Measurements from ENCODE around the gene CYP46A1.

CYP46A1 gene

DNA sequence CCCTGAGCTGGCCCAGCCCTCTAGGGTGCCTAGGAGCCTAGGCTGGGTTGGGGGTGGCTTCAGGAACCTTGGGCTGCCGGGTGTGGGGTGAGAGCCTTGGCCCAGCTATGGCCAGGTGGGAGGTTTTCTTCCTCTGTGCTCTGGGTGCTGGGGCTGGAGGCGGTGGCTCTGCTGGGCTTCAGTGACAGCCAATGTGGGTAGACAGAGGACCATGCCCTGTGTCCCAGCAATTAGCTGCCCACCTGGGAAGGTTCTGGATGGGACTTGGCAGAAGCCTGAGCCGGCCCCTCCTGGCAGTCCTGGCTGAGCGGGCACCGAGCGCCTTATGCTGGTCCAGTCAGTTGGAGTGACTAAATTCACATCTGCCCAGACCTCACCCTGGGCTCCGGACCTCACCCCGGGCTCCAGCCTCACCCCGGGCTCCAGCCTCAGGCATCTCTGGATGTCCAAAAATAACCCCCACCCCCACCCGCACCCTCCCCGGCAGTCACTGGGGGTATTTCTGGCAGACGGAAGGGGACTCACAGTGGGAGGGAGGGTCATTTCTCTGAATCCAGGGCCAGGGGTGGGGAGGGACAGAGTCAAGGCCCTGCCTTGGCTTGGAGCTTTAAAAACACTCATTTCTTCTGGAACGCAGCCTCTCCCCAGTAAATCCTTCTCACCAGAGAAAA lies 46.9 kb downstream of the CYP46A1 start:
- Histone ChIP-seq H3K36me3 (ENCODE audit: insufficient read depth, low read length) (no peaks in the 10 kb centered on the region), H3K4me1 (ENCODE audit: control insufficient read depth, insufficient read depth, low read length) (peaks cover 4% of the 10 kb centered on the region), H3K4me2 (ENCODE audit: low read length) (no peak overlapping the region), H3K9me3 (replicated peaks; ENCODE audit: low read length) (no peaks in the 10 kb centered on the region), H3K27me3 (ENCODE audit: control insufficient read depth, insufficient read depth, low read length) (peaks cover 3% of the 10 kb centered on the region), H3K9ac (ENCODE audit: low read depth, low read length) (no peak overlapping the region), H3K4me3 (ENCODE audit: low read length) (no peak overlapping the region)

DNA sequence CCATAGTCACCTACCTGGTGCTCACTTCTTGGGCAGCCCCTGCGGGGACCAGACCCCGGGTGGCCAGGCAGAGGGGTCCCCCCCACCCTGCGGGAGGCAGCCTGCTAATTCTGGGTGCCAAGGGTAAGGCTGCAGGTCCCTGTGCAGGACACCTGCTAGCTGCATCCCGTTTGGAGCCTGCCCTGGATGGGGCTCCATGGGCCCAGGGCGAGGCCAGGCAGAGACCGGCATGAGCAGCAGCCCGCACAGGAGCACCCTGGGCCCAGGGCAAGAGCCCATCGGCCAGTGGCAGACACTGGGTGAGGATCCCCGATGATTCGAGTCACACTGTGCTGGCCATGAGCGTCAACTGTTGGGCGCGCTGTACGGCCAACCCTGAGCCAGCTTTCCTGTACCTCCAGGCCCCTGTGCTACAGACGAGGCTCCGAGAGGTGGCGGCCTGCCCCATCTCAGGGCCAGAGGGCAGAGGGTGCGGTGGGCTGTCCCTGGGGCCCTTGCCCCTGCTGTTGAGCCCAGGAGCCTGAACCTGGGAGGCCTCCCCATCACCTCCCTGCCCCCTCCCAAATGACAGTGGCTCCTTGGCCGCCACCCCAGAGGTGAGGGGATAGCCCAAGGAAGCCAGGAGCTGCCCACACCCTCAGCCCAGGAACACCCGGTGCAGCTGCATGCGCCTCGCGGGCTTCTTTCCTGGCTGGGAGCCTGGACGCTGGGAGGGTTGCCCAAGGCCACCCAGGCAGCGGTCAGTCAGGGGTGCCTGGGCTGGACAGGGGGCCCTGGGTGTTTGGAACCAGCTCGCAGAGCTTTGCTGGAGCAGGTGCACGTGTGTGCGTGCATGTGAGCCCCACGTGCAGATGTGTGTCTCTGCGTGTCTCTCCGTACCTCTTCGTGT lies 47.7 kb downstream of the CYP46A1 start:
- no peak overlapping the region for H3K9ac ChIP-seq (ENCODE audit: low read depth, low read length)
- H3K9me3 ChIP-seq (replicated peaks; ENCODE audit: low read length) = no peaks in the 10 kb centered on the region
- H3K4me3 ChIP-seq (ENCODE audit: low read length) = no peak overlapping the region
- H3K36me3 ChIP-seq (ENCODE audit: insufficient read depth, low read length) = no peaks in the 10 kb centered on the region
- no peak overlapping the region for H3K4me2 ChIP-seq (ENCODE audit: low read length)
- H3K27me3 ChIP-seq (ENCODE audit: control insufficient read depth, insufficient read depth, low read length) = no peaks in the 10 kb centered on the region
- peaks cover 6% of the 10 kb centered on the region for H3K4me1 ChIP-seq (ENCODE audit: control insufficient read depth, insufficient read depth, low read length)

DNA sequence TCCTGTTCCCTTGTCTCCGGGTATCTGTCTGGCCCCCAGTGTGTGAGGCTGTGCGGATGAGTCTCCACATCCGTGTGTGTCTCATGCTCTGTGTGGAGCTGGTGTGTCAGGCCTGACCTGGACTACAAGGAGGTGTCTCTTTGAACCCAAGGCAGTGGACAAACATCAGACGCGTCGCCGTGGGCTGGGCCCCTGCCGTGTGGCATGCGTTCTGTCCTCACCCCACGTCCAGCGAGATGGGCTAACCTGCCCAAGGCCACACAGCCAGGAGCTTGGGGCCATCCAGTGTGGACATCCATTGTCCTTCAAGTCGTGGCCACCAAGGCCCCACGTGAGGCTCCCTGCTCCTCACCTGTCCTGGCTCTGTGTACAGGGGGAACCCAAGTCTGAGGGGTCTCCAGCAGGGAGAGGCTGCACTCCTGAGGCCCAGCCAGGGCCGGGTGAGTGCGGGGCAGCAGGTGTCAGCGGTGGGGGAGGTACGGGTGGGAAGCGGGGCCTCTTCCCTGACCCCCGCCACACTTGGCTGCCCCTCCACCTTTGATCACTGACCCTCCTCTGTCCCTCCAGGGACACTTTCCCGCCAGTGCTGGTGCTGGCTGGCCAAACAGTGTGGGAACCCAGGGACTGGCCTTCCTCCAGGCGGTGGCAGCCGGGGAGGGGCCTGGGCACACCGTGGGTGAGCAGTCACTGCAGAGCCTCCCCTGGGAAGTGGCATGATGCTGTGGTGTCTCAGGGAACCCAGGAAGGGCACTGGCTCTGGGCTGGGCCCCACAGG lies 48.5 kb downstream of the CYP46A1 start:
- Histone ChIP-seq H3K36me3 (ENCODE audit: insufficient read depth, low read length) (no peaks in the 10 kb centered on the region), H3K9me3 (replicated peaks; ENCODE audit: low read length) (no peaks in the 10 kb centered on the region), H3K27me3 (ENCODE audit: control insufficient read depth, insufficient read depth, low read length) (no peaks in the 10 kb centered on the region), H3K9ac (ENCODE audit: low read depth, low read length) (no peak overlapping the region), H3K4me3 (ENCODE audit: low read length) (no peak overlapping the region), H3K4me1 (ENCODE audit: control insufficient read depth, insufficient read depth, low read length) (peaks cover 13% of the 10 kb centered on the region), H3K4me2 (ENCODE audit: low read length) (no peak overlapping the region)

DNA sequence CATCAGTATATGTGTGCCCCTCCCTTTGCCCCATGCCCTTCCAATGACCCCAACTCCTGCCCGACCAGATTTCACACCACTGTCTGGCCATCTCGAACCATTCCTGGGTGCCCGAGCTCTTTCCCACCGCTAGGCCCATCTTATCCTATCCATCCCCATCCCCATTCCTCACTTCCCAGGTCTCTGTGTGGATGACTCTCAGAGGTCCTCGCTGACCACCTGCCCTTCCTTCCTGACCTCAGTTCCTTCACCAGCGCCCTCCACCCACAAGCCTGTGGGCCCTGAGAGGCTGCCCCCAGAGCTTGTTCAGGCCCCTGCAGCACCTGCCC lies 49.1 kb downstream of the CYP46A1 start:
- Histone ChIP-seq H3K27me3 (ENCODE audit: control insufficient read depth, insufficient read depth, low read length) (no peaks in the 10 kb centered on the region), H3K36me3 (ENCODE audit: insufficient read depth, low read length) (no peaks in the 10 kb centered on the region), H3K4me2 (ENCODE audit: low read length) (no peak overlapping the region), H3K9ac (ENCODE audit: low read depth, low read length) (no peak overlapping the region), H3K9me3 (replicated peaks; ENCODE audit: low read length) (no peaks in the 10 kb centered on the region), H3K4me1 (ENCODE audit: control insufficient read depth, insufficient read depth, low read length) (peaks cover 19% of the 10 kb centered on the region), H3K4me3 (ENCODE audit: low read length) (no peak overlapping the region)

DNA sequence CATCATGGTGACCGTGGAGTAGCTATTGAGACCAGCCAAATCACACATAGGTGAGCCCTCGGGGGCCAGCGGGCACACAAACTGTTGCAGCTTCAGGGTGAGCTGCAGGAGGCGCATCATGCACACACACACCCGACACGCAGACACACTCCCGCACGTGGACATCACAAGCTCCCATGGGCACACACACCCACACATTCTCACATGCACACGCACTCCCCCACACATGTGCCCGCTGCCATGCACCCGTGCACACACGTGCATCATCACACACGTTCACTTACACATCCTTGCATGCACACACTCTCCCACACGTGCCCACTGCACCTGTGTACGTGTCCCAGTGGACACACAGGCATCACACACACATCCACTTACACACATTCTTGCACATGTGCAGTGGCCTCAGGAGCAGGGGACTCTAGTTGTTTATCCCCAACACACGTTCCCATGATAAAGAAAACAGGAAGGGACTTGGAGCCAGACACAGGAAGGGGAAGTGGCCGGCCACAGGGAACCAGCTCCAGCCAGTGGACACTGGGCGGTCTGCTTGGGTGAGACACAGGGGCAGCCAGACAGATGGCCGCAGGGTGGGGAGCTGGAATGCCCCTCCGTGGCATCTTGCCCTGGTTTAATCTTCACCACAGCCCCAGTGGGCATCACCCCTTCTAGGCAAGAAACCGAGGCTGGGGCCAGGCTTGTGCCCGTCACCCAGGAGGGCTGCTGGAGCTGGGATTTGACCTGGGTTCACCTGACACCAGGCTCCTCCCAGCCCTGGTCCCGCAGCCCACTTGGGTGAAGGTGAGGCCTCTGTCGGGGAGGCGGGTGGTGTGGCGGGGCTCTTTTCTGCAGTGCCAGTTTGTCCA lies 49.7 kb downstream of the CYP46A1 start:
- no peak overlapping the region for H3K4me2 ChIP-seq (ENCODE audit: low read length)
- no peaks in the 10 kb centered on the region for H3K36me3 ChIP-seq (ENCODE audit: insufficient read depth, low read length)
- H3K9ac ChIP-seq (ENCODE audit: low read depth, low read length) = no peak overlapping the region
- H3K9me3 ChIP-seq (replicated peaks; ENCODE audit: low read length) = no peaks in the 10 kb centered on the region
- H3K4me3 ChIP-seq (ENCODE audit: low read length) = no peak overlapping the region
- peaks cover 23% of the 10 kb centered on the region for H3K4me1 ChIP-seq (ENCODE audit: control insufficient read depth, insufficient read depth, low read length)
- H3K27me3 ChIP-seq (ENCODE audit: control insufficient read depth, insufficient read depth, low read length) = no peaks in the 10 kb centered on the region

DNA sequence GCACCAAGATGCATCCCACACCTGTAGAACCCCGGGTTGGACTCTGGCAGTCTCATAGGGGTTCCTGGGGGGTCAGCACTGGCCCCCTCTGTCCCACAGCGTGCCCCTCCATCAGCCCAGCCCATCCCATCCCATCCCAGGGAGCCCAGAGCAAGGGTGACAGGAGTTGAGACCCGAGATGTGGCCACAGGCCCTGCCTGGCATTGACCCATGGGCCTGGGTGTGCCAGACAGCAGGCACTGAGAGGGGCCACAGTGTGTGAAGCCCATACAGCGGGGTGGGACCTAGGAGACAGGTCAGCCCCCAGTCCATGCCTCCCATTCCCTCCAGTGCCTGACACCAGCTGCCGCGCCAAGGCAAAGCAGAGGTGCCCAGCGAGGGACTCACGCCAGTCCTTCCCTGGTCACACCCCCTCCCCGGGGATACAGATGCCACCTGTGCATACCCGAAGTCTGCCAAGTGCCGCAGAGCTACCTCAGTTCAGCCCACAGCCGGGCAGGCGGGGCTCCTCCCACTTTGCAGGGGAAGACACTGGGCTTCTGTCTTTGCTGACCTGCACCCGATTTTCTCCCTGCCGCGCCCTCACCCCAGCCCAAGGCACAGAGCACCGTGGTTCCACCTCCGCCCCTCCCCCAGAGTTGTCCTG lies 50.4 kb downstream of the CYP46A1 start:
- H3K9ac ChIP-seq (ENCODE audit: low read depth, low read length) = no peak overlapping the region
- H3K36me3 ChIP-seq (ENCODE audit: insufficient read depth, low read length) = no peaks in the 10 kb centered on the region
- no peaks in the 10 kb centered on the region for H3K9me3 ChIP-seq (replicated peaks; ENCODE audit: low read length)
- H3K4me3 ChIP-seq (ENCODE audit: low read length) = no peak overlapping the region
- no peaks in the 10 kb centered on the region for H3K27me3 ChIP-seq (ENCODE audit: control insufficient read depth, insufficient read depth, low read length)
- peaks cover 23% of the 10 kb centered on the region for H3K4me1 ChIP-seq (ENCODE audit: control insufficient read depth, insufficient read depth, low read length)
- no peak overlapping the region for H3K4me2 ChIP-seq (ENCODE audit: low read length)

DNA sequence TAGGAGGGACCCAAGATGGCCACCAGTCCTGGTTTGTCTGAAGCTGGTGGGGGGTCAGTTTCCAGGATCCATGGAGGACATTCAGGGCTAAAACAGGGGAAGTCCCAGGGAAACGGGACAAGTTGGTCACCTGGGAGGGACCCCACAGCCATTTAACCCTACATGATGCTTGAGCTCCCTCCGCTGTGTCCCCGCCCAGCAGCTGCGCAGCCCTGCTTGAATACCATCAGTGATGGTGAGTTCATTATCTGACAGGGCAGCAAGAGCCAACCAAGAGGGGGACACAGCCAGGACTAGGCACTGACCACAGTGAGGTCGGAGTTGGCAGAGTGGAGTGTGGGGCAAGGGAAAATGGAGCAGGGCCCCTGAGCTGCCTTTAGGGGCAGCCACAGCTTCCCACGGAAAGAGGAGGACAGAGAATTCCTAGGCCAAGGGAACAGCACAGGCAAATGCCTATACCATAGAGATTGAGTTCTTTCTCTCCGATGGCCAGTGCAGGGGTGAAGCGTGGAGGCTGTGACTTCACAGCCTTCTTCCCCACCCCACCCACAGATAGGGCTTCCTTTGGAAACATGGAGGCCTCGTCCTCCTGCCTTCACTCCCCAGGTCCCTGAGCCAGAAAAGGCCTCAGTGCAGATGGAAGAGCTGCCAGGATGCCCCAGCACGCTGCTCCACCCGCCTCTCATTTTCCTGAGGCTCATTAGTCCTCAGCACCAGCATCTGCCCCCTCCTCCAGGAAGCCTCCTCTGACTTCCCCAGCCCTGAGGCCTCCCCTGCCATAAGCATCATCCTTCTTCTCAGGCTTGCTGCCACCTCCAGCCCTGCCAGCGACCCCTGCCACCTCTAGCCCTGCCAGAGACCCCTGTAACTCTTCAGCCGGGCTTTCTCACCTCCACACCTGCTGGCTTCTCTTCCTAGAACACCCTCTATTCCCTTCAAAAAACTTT lies 51.4 kb downstream of the CYP46A1 start:
- Histone ChIP-seq H3K9ac (ENCODE audit: low read depth, low read length) (no peak overlapping the region), H3K4me1 (ENCODE audit: control insufficient read depth, insufficient read depth, low read length) (peaks cover 23% of the 10 kb centered on the region), H3K27me3 (ENCODE audit: control insufficient read depth, insufficient read depth, low read length) (no peaks in the 10 kb centered on the region), H3K4me2 (ENCODE audit: low read length) (no peak overlapping the region), H3K9me3 (replicated peaks; ENCODE audit: low read length) (no peaks in the 10 kb centered on the region), H3K4me3 (ENCODE audit: low read length) (no peak overlapping the region), H3K36me3 (ENCODE audit: insufficient read depth, low read length) (no peaks in the 10 kb centered on the region)

DNA sequence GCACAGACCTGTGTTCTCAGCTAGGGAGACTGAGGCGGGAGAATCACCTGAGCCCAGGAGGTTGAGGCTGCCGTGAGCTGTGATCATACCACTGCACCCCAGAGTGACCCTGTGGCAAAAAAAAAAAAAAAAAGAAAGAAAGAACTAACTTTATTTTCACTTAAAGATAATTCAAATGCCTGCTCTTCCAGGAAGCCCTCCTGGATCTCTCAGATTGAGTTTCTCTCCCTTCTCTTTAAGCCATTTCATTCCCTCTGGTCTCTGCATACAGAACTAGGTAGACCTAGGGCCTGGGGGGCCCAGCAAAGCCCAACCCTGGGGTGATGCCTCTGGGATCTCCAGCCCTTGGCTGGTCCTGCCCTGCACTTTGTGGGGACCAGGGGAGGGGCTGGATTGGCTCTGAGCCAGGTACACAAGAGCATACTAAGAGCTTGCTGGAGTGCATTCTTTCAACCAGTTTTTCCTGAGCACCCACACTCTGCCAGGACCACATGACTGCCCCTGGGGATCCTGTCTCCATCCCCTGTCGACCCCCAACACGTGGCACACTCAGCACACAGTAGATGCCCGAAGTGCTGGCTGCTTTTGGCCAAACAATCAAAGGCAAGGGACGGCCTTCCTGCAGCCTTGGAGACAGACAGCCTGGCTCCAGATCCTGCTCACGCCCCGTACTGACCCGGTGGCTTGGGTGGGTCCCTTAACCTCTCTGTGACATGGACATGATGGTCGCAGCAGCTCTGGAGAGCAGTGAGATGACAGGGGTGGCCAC lies 52.7 kb downstream of the CYP46A1 start:
- Histone ChIP-seq H3K4me3 (ENCODE audit: low read length) (peak overlapping the region; percentile 78), H3K9ac (ENCODE audit: low read depth, low read length) (no peak overlapping the region), H3K27me3 (ENCODE audit: control insufficient read depth, insufficient read depth, low read length) (no peaks in the 10 kb centered on the region), H3K36me3 (ENCODE audit: insufficient read depth, low read length) (no peaks in the 10 kb centered on the region), H3K9me3 (replicated peaks; ENCODE audit: low read length) (no peaks in the 10 kb centered on the region), H3K4me1 (ENCODE audit: control insufficient read depth, insufficient read depth, low read length) (peaks cover 23% of the 10 kb centered on the region), H3K4me2 (ENCODE audit: low read length) (peak overlapping the region; percentile 94)

DNA sequence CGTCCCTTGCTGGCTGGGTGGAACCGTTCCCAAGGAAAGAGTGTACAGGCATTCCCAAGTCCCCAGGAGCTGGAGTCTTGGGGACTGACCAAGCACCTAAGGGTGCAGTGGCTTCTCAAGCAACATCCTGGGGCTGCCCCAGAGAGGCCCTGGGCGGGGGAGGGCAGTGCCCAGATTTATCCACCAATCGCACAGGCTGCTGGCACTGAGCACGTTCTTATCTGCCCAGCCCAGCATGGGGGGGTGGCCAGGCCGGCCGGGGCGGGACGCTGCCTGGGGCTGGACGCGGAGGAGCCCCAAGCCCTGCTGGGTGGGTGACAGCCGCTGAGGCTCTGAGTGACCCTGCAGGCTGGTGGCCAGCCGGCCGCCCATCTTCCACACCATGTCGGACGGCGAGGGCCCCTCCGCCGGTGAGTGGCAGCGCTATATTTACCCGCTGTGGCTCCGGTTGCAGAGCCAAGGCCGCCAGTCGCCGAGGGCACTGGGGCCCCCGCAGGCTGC lies 53.4 kb downstream of the CYP46A1 start:
- peaks cover 19% of the 10 kb centered on the region for H3K4me1 ChIP-seq (ENCODE audit: control insufficient read depth, insufficient read depth, low read length)
- H3K9ac ChIP-seq (ENCODE audit: low read depth, low read length) = peak overlapping the region; percentile 72
- H3K4me2 ChIP-seq (ENCODE audit: low read length) = peak overlapping the region; percentile 94
- peak overlapping the region; percentile 78 for H3K4me3 ChIP-seq (ENCODE audit: low read length)
- H3K36me3 ChIP-seq (ENCODE audit: insufficient read depth, low read length) = no peaks in the 10 kb centered on the region
- H3K9me3 ChIP-seq (replicated peaks; ENCODE audit: low read length) = no peaks in the 10 kb centered on the region
- H3K27me3 ChIP-seq (ENCODE audit: control insufficient read depth, insufficient read depth, low read length) = no peaks in the 10 kb centered on the region

Measured in skeletal muscle satellite cell (primary cell).